ENCODE data around the gene PCDH18.

PCDH18 gene

DNA sequence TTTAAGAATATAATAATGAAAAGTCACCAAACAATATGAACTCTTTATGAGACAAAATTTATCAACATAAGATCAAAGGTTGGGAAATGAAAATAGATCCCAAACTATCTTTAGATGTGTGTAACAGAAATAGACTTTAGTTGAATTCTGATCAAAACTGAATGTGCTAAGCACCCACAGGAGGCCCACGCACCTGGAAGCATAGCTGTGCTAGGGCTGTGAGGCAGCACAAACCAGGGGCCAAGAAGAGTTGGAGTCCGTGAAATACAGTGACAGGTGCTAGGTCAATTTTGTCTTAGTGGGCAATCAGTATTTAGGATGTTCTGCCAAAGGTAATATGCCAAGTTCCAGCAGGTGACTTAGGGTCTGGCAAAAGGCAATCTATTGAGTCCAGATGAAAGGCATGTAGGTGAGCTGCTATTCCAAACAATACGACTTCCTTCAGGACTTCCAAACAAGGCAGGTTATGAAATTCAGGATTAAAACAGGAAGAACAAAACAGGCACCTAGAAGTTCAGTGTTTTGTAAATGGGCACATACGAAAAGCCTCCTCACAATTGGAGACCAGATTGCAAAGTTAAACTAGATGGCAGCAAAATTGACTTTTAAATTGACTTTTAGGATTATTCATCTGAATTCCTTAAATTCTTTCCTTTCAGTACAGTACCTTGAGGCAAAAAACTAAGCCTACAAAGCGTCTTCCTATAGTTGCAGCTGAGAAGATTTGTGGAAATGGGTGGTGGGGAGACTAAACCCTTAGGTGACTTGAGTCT is 4.7 kb upstream of the PCDH18 start:
- in situ Hi-C loops (cut with HindIII; ENCODE audit: low pct_unique_long_range_greater_than_20kb, low sequenced_read_pairs) = no loop called here
- DNase-seq (ENCODE audit: low read depth in 1 of 2, low spot score in 1 of 2) = peak in 1 of 2 experiments; percentile 42
- no peak for TF ChIP-seq JUND (IDR thresholded peaks at IDR 0.05; ENCODE audit: low read depth)

GRCh38 chr4:137535718-137536117 is 3.4 kb upstream of the PCDH18 start:
- DNase-seq (ENCODE audit: low read depth in 1 of 2, low spot score in 1 of 2) = no peak
- TF ChIP-seq JUND (IDR thresholded peaks at IDR 0.05; ENCODE audit: low read depth) = no peak
- in situ Hi-C loops (cut with HindIII; ENCODE audit: low pct_unique_long_range_greater_than_20kb, low sequenced_read_pairs) = no loop called here

DNA sequence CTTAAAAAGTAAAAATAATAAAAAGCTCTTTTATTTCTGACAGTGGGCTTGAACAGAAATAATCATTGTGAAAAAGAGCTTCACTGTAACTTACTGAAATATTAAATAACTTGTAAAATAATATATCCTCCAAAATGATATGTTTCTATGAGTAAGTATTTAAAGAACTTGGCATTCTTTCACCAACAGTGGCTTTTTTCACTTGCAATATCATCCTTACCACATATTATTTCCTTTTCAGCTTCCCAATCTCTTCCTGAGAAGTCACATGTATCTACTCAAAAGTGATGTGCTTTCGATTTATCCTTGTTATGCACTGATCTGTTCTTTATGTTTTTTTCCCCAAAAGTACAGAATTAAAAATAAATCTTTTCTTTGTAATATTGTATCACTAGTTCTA is 2.2 kb upstream of the PCDH18 start:
- no peak for DNase-seq (ENCODE audit: low read depth in 1 of 2, low spot score in 1 of 2)
- in situ Hi-C loops (cut with HindIII; ENCODE audit: low pct_unique_long_range_greater_than_20kb, low sequenced_read_pairs) = no loop called here
- no peak for TF ChIP-seq JUND (IDR thresholded peaks at IDR 0.05; ENCODE audit: low read depth)

GRCh38 chr4:137533855-137534254 is 1.6 kb upstream of the PCDH18 start:
- no peak for TF ChIP-seq JUND (IDR thresholded peaks at IDR 0.05; ENCODE audit: low read depth)
- in situ Hi-C loops (cut with HindIII; ENCODE audit: low pct_unique_long_range_greater_than_20kb, low sequenced_read_pairs) = no loop called here

GRCh38 chr4:137532869-137533236 is 559 bp upstream of the PCDH18 start:
- TF ChIP-seq JUND (IDR thresholded peaks at IDR 0.05; ENCODE audit: low read depth) = no peak
- in situ Hi-C loops (cut with HindIII; ENCODE audit: low pct_unique_long_range_greater_than_20kb, low sequenced_read_pairs) = no loop called here
- DNase-seq (ENCODE audit: low read depth in 1 of 2, low spot score in 1 of 2) = no peak

More at GRCh38 chr4:137533855-137534254, 1.6 kb upstream of the PCDH18 start:
- no peak for DNase-seq (ENCODE audit: low read depth in 1 of 2, low spot score in 1 of 2)

- in situ Hi-C loops (cut with HindIII; ENCODE audit: low pct_unique_long_range_greater_than_20kb, low sequenced_read_pairs) = no loop called here
- TF ChIP-seq JUND (IDR thresholded peaks at IDR 0.05; ENCODE audit: low read depth) = no peak
- no peak for DNase-seq (ENCODE audit: low read depth in 1 of 2, low spot score in 1 of 2)
Observed at GRCh38 chr4:137531168-137531985, 917 bp downstream of the PCDH18 start.

DNA sequence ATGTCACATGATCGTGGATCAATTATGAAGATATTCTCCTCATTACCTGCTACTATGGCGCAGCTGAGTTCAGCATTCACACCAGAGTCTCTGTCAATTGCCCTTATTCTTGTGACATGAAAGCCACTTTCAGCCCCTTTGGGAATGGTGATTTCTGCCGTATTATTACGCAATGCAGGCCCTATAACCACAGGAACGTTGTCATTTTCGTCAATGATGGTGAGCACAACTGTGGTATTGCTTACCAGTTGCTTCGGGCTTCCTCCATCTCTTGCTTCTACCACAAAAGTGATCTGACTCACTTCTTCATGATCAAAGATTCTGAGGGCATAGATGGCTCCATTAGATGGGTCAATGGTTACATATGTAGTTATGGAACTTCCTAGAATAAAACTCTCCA is 2.1 kb downstream of the PCDH18 start:
- DNase-seq (ENCODE audit: low read depth in 1 of 2, low spot score in 1 of 2) = no peak
- in situ Hi-C loops (cut with HindIII; ENCODE audit: low pct_unique_long_range_greater_than_20kb, low sequenced_read_pairs) = no loop called here
- no peak for TF ChIP-seq JUND (IDR thresholded peaks at IDR 0.05; ENCODE audit: low read depth)

DNA sequence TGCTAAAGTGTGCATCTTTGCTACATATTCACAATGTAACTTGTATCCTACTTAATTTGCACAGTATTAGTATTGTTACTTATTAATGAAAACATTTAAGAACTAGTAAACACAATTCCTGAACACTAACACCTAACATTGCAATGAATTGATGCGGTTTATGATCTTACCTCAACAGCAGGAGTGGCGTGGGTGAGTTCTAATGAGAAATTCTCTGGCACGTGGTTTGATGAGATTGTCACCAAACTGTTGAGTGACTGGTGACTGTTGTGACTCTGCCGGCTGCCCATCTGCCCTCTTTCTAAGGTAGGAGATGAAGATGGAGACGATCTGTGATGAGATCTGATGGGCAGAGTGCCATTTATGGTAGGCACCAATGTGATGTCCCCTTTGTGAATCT is 2.9 kb downstream of the PCDH18 start:
- no peak for DNase-seq (ENCODE audit: low read depth in 1 of 2, low spot score in 1 of 2)
- in situ Hi-C loops (cut with HindIII; ENCODE audit: low pct_unique_long_range_greater_than_20kb, low sequenced_read_pairs) = no loop called here
- no peak for TF ChIP-seq JUND (IDR thresholded peaks at IDR 0.05; ENCODE audit: low read depth)

DNA sequence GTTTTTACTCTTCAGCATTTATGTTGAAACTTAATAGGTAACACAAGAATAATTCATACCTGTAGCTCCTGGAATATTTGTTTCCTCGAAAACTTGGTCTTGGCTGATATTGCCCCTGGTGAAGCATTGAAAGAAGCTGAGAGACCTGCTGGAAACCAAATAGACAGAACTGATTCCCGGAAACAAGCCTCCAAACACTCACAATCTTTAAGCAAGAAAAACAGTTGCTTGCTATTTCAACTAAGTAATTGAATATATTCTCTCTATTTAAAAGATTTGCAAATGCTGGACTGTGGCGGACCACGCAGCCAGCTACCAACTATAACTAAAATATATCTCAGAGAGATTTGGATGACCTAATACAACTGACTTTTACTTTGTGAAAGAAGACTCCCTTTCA is 3.6 kb downstream of the PCDH18 start:
- no peak for DNase-seq (ENCODE audit: low read depth in 1 of 2, low spot score in 1 of 2)
- no peak for TF ChIP-seq JUND (IDR thresholded peaks at IDR 0.05; ENCODE audit: low read depth)
- in situ Hi-C loops (cut with HindIII; ENCODE audit: low pct_unique_long_range_greater_than_20kb, low sequenced_read_pairs) = no loop called here

DNA sequence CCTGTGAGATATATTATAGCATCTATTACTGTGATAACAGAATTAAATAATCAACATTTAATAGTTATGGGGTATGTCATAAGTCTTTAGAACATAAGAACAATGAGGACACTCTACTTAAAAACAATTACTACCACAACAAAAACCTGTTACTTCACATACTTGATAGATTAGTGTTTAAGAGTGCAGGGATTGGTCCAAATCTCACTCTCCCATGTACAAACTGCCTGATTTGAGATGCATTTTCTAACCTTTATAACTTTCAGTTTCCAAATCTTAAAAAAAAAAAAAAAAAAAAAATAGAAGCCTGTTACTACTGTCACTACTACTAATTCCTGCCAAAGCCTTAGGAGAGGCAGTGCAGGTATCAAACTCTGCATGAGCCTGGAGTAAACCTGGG is 5.6 kb downstream of the PCDH18 start:
- no peak for DNase-seq (ENCODE audit: low read depth in 1 of 2, low spot score in 1 of 2)
- in situ Hi-C loops (cut with HindIII; ENCODE audit: low pct_unique_long_range_greater_than_20kb, low sequenced_read_pairs) = no loop called here
- no peak for TF ChIP-seq JUND (IDR thresholded peaks at IDR 0.05; ENCODE audit: low read depth)

GRCh38 chr4:137524725-137525369 is 7.4 kb downstream of the PCDH18 start:
- in situ Hi-C loops (cut with HindIII; ENCODE audit: low pct_unique_long_range_greater_than_20kb, low sequenced_read_pairs) = no loop called here
- DNase-seq (ENCODE audit: low read depth in 1 of 2, low spot score in 1 of 2) = no peak
- TF ChIP-seq JUND (IDR thresholded peaks at IDR 0.05; ENCODE audit: low read depth) = no peak

GRCh38 chr4:137523329-137523728 is 9.0 kb downstream of the PCDH18 start:
- DNase-seq (ENCODE audit: low read depth in 1 of 2, low spot score in 1 of 2) = no peak
- TF ChIP-seq JUND (IDR thresholded peaks at IDR 0.05; ENCODE audit: low read depth) = no peak
- in situ Hi-C loops (cut with HindIII; ENCODE audit: low pct_unique_long_range_greater_than_20kb, low sequenced_read_pairs) = no loop called here

DNA sequence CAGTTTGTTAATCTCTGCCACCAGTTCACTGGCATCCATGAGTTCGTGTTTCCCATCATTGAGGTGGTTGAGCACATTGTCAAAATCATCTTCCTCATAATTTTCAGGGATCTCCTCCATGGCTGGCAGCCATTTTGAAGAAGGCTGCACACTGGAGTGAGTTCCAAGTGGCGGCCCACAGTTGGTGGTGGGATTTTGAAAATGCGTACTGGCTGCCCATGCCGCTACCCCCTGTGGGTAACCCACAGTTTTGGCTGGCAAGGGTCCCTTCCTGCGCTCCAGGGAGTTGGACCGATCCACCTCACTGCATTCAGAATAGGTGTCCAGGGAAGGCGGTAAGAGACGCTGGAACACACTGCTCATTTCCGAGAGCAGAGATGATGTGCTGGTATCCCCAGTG is 11.2 kb downstream of the PCDH18 start:
- DNase-seq (ENCODE audit: low read depth in 1 of 2, low spot score in 1 of 2) = no peak
- in situ Hi-C loops (cut with HindIII; ENCODE audit: low pct_unique_long_range_greater_than_20kb, low sequenced_read_pairs) = no loop called here
- no peak for TF ChIP-seq JUND (IDR thresholded peaks at IDR 0.05; ENCODE audit: low read depth)

Measured in T47D (cell line).